ENCODE results near the gene FBXO27.

DNA sequence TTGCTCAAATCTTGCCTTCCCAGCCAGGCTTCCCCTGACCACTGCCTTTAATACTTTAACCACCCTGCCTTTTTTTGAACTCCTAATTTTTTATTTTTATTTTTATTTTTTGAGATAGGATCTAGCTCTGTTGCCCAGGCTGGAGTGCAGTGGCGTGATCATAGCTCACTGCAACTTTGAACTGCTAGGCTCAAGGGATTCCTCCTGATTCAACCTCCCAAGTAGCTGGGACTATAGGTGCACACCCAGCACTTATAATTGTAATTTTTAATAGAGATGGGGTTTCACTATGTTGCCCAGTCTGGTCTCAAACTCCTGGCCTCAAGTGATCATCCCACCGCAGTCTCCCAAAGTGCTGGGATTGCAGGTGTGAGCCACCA lies 21.7 kb upstream of the FBXO27 start:
- TF ChIP-seq, protein P1, sequence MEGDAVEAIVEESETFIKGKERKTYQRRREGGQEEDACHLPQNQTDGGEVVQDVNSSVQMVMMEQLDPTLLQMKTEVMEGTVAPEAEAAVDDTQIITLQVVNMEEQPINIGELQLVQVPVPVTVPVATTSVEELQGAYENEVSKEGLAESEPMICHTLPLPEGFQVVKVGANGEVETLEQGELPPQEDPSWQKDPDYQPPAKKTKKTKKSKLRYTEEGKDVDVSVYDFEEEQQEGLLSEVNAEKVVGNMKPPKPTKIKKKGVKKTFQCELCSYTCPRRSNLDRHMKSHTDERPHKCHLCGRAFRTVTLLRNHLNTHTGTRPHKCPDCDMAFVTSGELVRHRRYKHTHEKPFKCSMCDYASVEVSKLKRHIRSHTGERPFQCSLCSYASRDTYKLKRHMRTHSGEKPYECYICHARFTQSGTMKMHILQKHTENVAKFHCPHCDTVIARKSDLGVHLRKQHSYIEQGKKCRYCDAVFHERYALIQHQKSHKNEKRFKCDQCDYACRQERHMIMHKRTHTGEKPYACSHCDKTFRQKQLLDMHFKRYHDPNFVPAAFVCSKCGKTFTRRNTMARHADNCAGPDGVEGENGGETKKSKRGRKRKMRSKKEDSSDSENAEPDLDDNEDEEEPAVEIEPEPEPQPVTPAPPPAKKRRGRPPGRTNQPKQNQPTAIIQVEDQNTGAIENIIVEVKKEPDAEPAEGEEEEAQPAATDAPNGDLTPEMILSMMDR (IDR thresholded peaks at IDR 0.05), result no peak
- no peak for TF ChIP-seq POLR2A (IDR thresholded peaks at IDR 0.05)
